ENCODE data around the gene SLC46A2. TPM values are rescaled to one million over a fixed set of nuclear protein-coding genes. Genes with fewer than 3 reads are reported as not detected.

The SLC46A2 gene
- not detected in 2 replicates for total RNA-seq
- 0.21 TPM for total RNA-seq (2013)
- polyA plus RNA-seq, result 0.06 and 0.18 TPM in 2 replicates
- polyA minus RNA-seq, result 0.14 and 0.86 TPM in 2 replicates

- DNase-seq (no peak), ATAC-seq (ENCODE audit: low read depth) (no peak)
- no peaks in the 10 kb centered on the region for H3K79me2 ChIP-seq (ENCODE audit: control insufficient read depth, insufficient read depth, low read length)
- ChIA-PET CTCF (no interaction called here), POLR2A (no interaction called here)
- H3K36me3 ChIP-seq (replicated peaks in 1 of 2; ENCODE audit: control extremely low read depth in 1 of 2, control insufficient read depth in 1 of 2, extremely low read depth in 1 of 2, insufficient read depth in 2 of 2, low read length in 1 of 2), result no peaks in the 10 kb centered on the region
- peaks cover 14 to 19% of the 10 kb centered on the region in 2 donors for H3K4me1 ChIP-seq (ENCODE audit: control insufficient read depth in 2 of 2, insufficient read depth in 2 of 2, low read length in 2 of 2)
- peak within 1 kb of the TSS; percentile 50 for H3K4me2 ChIP-seq (replicated peaks; ENCODE audit: low read depth, low read length, poor library complexity, severe bottlenecking)
- peaks cover 0 to 30% (median 14%) of the 10 kb centered on the region in 4 experiments for H3K27me3 ChIP-seq (replicated peaks in 1 of 4; ENCODE audit: control extremely low read depth in 1 of 4, control insufficient read depth in 3 of 4, insufficient read depth in 4 of 4, low read length in 3 of 4)
- no peak within 1 kb of the TSS for H3K9ac ChIP-seq (ENCODE audit: low read length)
- TF ChIP-seq CTCF (IDR thresholded peaks at IDR 0.05) (no peak), EZH2 (IDR thresholded peaks at IDR 0.05; ENCODE audit: borderline replicate concordance, insufficient read depth, low read depth, low read length, poor library complexity, severe bottlenecking) (no peak)
- H3K27ac ChIP-seq (ENCODE audit: low read length in 2 of 2), result no peak within 1 kb of the TSS
- no peaks in the 10 kb centered on the region for H4K20me1 ChIP-seq (ENCODE audit: control insufficient read depth, insufficient read depth, low read length, poor library complexity, severe bottlenecking)
- H3K4me3 ChIP-seq (ENCODE audit: control extremely low read depth in 1 of 5, extremely low read depth in 1 of 5, insufficient read depth in 1 of 5, low read depth in 2 of 5, low read length in 4 of 5), result peak within 1 kb of the TSS in 2 of 5 experiments; percentile 5 to 23
- intact Hi-C loops (cut with micrococcal nuclease), result no loop called here
- whole genome bisulfite sequencing (ENCODE audit: insufficient coverage), result 26% methylated on average over 77 of the region's 78 CpGs
- H2AFZ ChIP-seq (ENCODE audit: insufficient read depth, low read depth, low read length, poor library complexity, severe bottlenecking), result no peak within 1 kb of the TSS
- Mint-ChIP-seq H3K4me3 (peak within 1 kb of the TSS; percentile 16), H3K27ac (no peak within 1 kb of the TSS), H3K4me1 (peaks cover 15% of the 10 kb centered on the region), H3K9me3 (ENCODE audit: insufficient read depth) (no peaks in the 10 kb centered on the region), H3K27me3 (peaks cover 31% of the 10 kb centered on the region)
- peaks cover 0 to 3% (median 0%) of the 10 kb centered on the region in 3 donors for H3K9me3 ChIP-seq (ENCODE audit: control extremely low read depth in 1 of 3, control insufficient read depth in 2 of 3, insufficient read depth in 1 of 3, low read length in 2 of 3)
Observed at GRCh38 chr9:112890106-112891081, at the start of gene SLC46A2. Gene SLC46A2 (minus strand): TSS chr9:112890876. CDS start chr9:112890681, 195 bp downstream.

- CTCF ChIA-PET, result no interaction called here
Observed at GRCh38 chr9:112939418-112939817, 48.7 kb upstream of the SLC46A2 start.

More at GRCh38 chr9:112939418-112939817, 48.7 kb upstream of the SLC46A2 start:
- no peak for TF ChIP-seq EZH2 (IDR thresholded peaks at IDR 0.05; ENCODE audit: borderline replicate concordance, insufficient read depth, low read depth, low read length, poor library complexity, severe bottlenecking)
- TF ChIP-seq CTCF (IDR thresholded peaks at IDR 0.05), result no peak
- Mint-ChIP-seq H3K4me3 (no peak overlapping the region), H3K27me3 (peaks cover 48% of the 10 kb centered on the region), H3K27ac (no peak overlapping the region), H3K4me1 (no peaks in the 10 kb centered on the region), H3K9me3 (ENCODE audit: insufficient read depth) (no peaks in the 10 kb centered on the region)
- no peak for DNase-seq
- no peak overlapping the region for H2AFZ ChIP-seq (ENCODE audit: insufficient read depth, low read depth, low read length, poor library complexity, severe bottlenecking)
- H4K20me1 ChIP-seq (ENCODE audit: control insufficient read depth, insufficient read depth, low read length, poor library complexity, severe bottlenecking), result no peaks in the 10 kb centered on the region
- ATAC-seq (ENCODE audit: low read depth), result no peak
- POLR2A ChIA-PET, result no interaction called here
- H3K27ac ChIP-seq (ENCODE audit: low read length in 2 of 2), result no peak overlapping the region
- no peaks in the 10 kb centered on the region for H3K79me2 ChIP-seq (ENCODE audit: control insufficient read depth, insufficient read depth, low read length)
- intact Hi-C loops (cut with micrococcal nuclease), result no loop called here
- peaks cover 0 to 11% (median 4%) of the 10 kb centered on the region in 4 experiments for H3K27me3 ChIP-seq (replicated peaks in 1 of 4; ENCODE audit: control extremely low read depth in 1 of 4, control insufficient read depth in 3 of 4, insufficient read depth in 4 of 4, low read length in 3 of 4)
- no peak overlapping the region for H3K4me3 ChIP-seq (ENCODE audit: control extremely low read depth in 1 of 5, extremely low read depth in 1 of 5, insufficient read depth in 1 of 5, low read depth in 2 of 5, low read length in 4 of 5)
- peaks cover 0 to 3% (median 0%) of the 10 kb centered on the region in 3 donors for H3K9me3 ChIP-seq (ENCODE audit: control extremely low read depth in 1 of 3, control insufficient read depth in 2 of 3, insufficient read depth in 1 of 3, low read length in 2 of 3)
- H3K9ac ChIP-seq (ENCODE audit: low read length), result no peak overlapping the region
- no peaks in the 10 kb centered on the region for H3K4me1 ChIP-seq (ENCODE audit: control insufficient read depth in 2 of 2, insufficient read depth in 2 of 2, low read length in 2 of 2)
- H3K36me3 ChIP-seq (replicated peaks in 1 of 2; ENCODE audit: control extremely low read depth in 1 of 2, control insufficient read depth in 1 of 2, extremely low read depth in 1 of 2, insufficient read depth in 2 of 2, low read length in 1 of 2), result no peaks in the 10 kb centered on the region
- no peak overlapping the region for H3K4me2 ChIP-seq (replicated peaks; ENCODE audit: low read depth, low read length, poor library complexity, severe bottlenecking)
